GM06990 (cell line): ENCODE measurements around the gene RTN4R.

ENCODE experiments used
- DNase-seq: peaks from one replicate; pipeline ENCODE4 v3.0.0-alpha.2; 2011; ENCODE audit not compliant: insufficient read length; ENCODE audit errors: extremely low read depth
- H3K27me3 ChIP-seq: replicated peaks from 2 replicates; pipeline ENCODE4 v1.6.0; 2011; ENCODE audit warnings: low read length; ENCODE audit not compliant: control insufficient read depth, insufficient read depth
- H3K36me3 ChIP-seq: 2 replicates; pipeline ENCODE4 v1.5.1; 2011; ENCODE audit warnings: low read length; ENCODE audit not compliant: control insufficient read depth, insufficient read depth
- H3K4me3 ChIP-seq: replicated peaks from 2 replicates; pipeline ENCODE4 v1.5.1; 2011; ENCODE audit warnings: low read depth, mild to moderate bottlenecking, control low read depth, low read length
- CTCF ChIP-seq: IDR thresholded peaks from 2 replicates; pipeline ENCODE4 v1.5.1; 2011; ENCODE audit warnings: low read length, control low read depth, mild to moderate bottlenecking, inconsistent platforms; ENCODE audit not compliant: insufficient read depth, poor library complexity, severe bottlenecking

Gene RTN4R

GRCh38 chr22:20212754-20213699 is 55.1 kb downstream of the RTN4R start:
- H3K4me3 ChIP-seq, result no peak overlapping the region
- no peak for TF ChIP-seq CTCF
- DNase-seq, result no peak
- peaks cover 1% of the 10 kb centered on the region; the same call in 1 of the 2 replicates for H3K27me3 ChIP-seq
- H3K36me3 ChIP-seq, result no peaks in the 10 kb centered on the region; the same call in 1 of the 2 replicates

GRCh38 chr22:20211997-20212753 is 55.9 kb downstream of the RTN4R start:
- H3K36me3 ChIP-seq, result no peaks in the 10 kb centered on the region; the same call in 1 of the 2 replicates
- TF ChIP-seq CTCF, result no peak
- no peak overlapping the region for H3K4me3 ChIP-seq
- H3K27me3 ChIP-seq, result peaks cover 1% of the 10 kb centered on the region; the same call in 1 of the 2 replicates
- no peak for DNase-seq

GRCh38 chr22:20211409-20211996 is 56.6 kb downstream of the RTN4R start:
- Histone ChIP-seq H3K27me3 (peaks cover 1% of the 10 kb centered on the region; the same call in 1 of the 2 replicates), H3K4me3 (no peak overlapping the region), H3K36me3 (no peaks in the 10 kb centered on the region; the same call in 1 of the 2 replicates)
- TF ChIP-seq CTCF, result no peak
- DNase-seq, result no peak

GRCh38 chr22:20210473-20211059 is 57.6 kb downstream of the RTN4R start:
- DNase-seq, result no peak
- Histone ChIP-seq H3K27me3 (peaks cover 1% of the 10 kb centered on the region; the same call in 1 of the 2 replicates), H3K4me3 (no peak overlapping the region), H3K36me3 (no peaks in the 10 kb centered on the region; the same call in 1 of the 2 replicates)
- TF ChIP-seq CTCF, result no peak

GRCh38 chr22:20209761-20210250 is 58.3 kb downstream of the RTN4R start:
- TF ChIP-seq CTCF, result no peak
- peaks cover 1% of the 10 kb centered on the region; the same call in 1 of the 2 replicates for H3K27me3 ChIP-seq
- H3K4me3 ChIP-seq, result no peak overlapping the region
- H3K36me3 ChIP-seq, result no peaks in the 10 kb centered on the region; the same call in 1 of the 2 replicates
- no peak for DNase-seq
